H9 (cell line): Measurements from ENCODE around the gene SMPX. TPM values are rescaled to one million over a fixed set of nuclear protein-coding genes. Genes with fewer than 3 reads are reported as not detected.

ENCODE experiments used
- DNase-seq: peaks from one replicate; pipeline ENCODE4 v3.0.0-alpha.2; 2017
- H2AFZ ChIP-seq: one replicate; pipeline ENCODE4 v1.6.1; 2013; ENCODE audit warnings: mild to moderate bottlenecking, low read length, control low read depth, moderate library complexity
- H2AK5ac ChIP-seq: 2 replicates; pipeline ENCODE4 v1.6.1; 2013; ENCODE audit warnings: low read length, control low read depth, mixed read lengths; ENCODE audit not compliant: insufficient read length
- H2BK120ac ChIP-seq: one replicate; pipeline ENCODE4 v1.6.1; 2013; ENCODE audit warnings: low read depth, mild to moderate bottlenecking, low read length, control low read depth, inconsistent platforms; ENCODE audit not compliant: poor library complexity, severe bottlenecking
- H2BK12ac ChIP-seq: 2 replicates; pipeline ENCODE4 v1.6.1; 2013; ENCODE audit warnings: low read length, control low read depth, mixed read lengths, low read depth; ENCODE audit not compliant: insufficient read length
- H2BK15ac ChIP-seq: 2 replicates; pipeline ENCODE4 v1.6.1; 2013; ENCODE audit warnings: low read depth, low read length, control low read depth
- H2BK20ac ChIP-seq: one replicate; pipeline ENCODE4 v1.6.1; 2013; ENCODE audit warnings: low read depth, mild to moderate bottlenecking, low read length, control low read depth, inconsistent platforms; ENCODE audit not compliant: poor library complexity, severe bottlenecking
- H2BK5ac ChIP-seq: 2 replicates; pipeline ENCODE4 v1.6.1; 2013; ENCODE audit warnings: low read length, control low read depth, mixed read lengths; ENCODE audit not compliant: insufficient read length
- H3K14ac ChIP-seq: 2 replicates; pipeline ENCODE4 v1.6.1; 2013; ENCODE audit warnings: low read length, control low read depth; ENCODE audit not compliant: insufficient read depth
- H3K18ac ChIP-seq: 2 replicates; pipeline ENCODE4 v1.6.1; 2013; ENCODE audit warnings: low read depth, mild to moderate bottlenecking, mixed read lengths, low read length, control low read depth; ENCODE audit not compliant: insufficient read length
- H3K23ac ChIP-seq: 2 replicates; pipeline ENCODE4 v1.6.1; 2013; ENCODE audit warnings: low read length, control low read depth, mixed read lengths, low read depth; ENCODE audit not compliant: insufficient read length
- H3K23me2 ChIP-seq: 2 replicates; pipeline ENCODE4 v1.6.1; 2013; ENCODE audit warnings: low read depth, mild to moderate bottlenecking, mixed read lengths, low read length, control low read depth; ENCODE audit not compliant: insufficient read length, poor library complexity, severe bottlenecking
- H3K27ac ChIP-seq: 2 replicates; pipeline ENCODE4 v1.5.1; 2013; ENCODE audit warnings: low read length, control low read depth, mixed read lengths, low read depth; ENCODE audit not compliant: insufficient read length
- H3K27me3 ChIP-seq: 2 replicates; pipeline ENCODE4 v1.6.1; 2013; ENCODE audit warnings: low read length, control low read depth, inconsistent platforms; ENCODE audit not compliant: insufficient read depth
- H3K4ac ChIP-seq: 2 replicates; pipeline ENCODE4 v1.6.1; 2013; ENCODE audit warnings: low read depth, mild to moderate bottlenecking, control low read depth, inconsistent platforms, low read length, moderate library complexity
- H3K4me1 ChIP-seq: 2 replicates; pipeline ENCODE4 v1.6.1; 2013; ENCODE audit warnings: low read length, control low read depth, inconsistent platforms; ENCODE audit not compliant: insufficient read depth
- H3K4me2 ChIP-seq: 2 replicates; pipeline ENCODE4 v1.6.1; 2013; ENCODE audit warnings: low read length, control low read depth, mixed read lengths; ENCODE audit not compliant: insufficient read length, insufficient read depth
- H3K56ac ChIP-seq: 2 replicates; pipeline ENCODE4 v1.6.1; 2013; ENCODE audit warnings: low read depth, mild to moderate bottlenecking, mixed read lengths, low read length, control low read depth; ENCODE audit not compliant: insufficient read length
- H3K79me1 ChIP-seq: 2 replicates; pipeline ENCODE4 v1.6.1; 2013; ENCODE audit warnings: low read depth, mild to moderate bottlenecking, moderate library complexity, low read length, control low read depth, inconsistent platforms; ENCODE audit not compliant: insufficient read depth, poor library complexity, severe bottlenecking
- H3K79me2 ChIP-seq: 2 replicates; pipeline ENCODE4 v1.6.1; 2013; ENCODE audit warnings: low read length, control low read depth, inconsistent platforms; ENCODE audit not compliant: insufficient read depth
- H3K9ac ChIP-seq: 2 replicates; pipeline ENCODE4 v1.6.1; 2013; ENCODE audit warnings: low read length, control low read depth, mixed read lengths; ENCODE audit not compliant: insufficient read length; ENCODE audit errors: extremely low read depth
- H3K9me3 ChIP-seq: one replicate; pipeline ENCODE4 v1.6.1; 2013; ENCODE audit warnings: low read depth, low read length, inconsistent platforms; ENCODE audit not compliant: control insufficient read depth
- H3T11ph ChIP-seq: one replicate; pipeline ENCODE4 v1.6.1; 2013; ENCODE audit warnings: mild to moderate bottlenecking, low read length, control low read depth, inconsistent platforms
- H4K20me1 ChIP-seq: one replicate; pipeline ENCODE4 v1.6.1; 2013; ENCODE audit not compliant: control insufficient read depth, insufficient read length, insufficient read depth
- H4K5ac ChIP-seq: 2 replicates; pipeline ENCODE4 v1.6.1; 2013; ENCODE audit warnings: low read depth, mild to moderate bottlenecking, mixed read lengths, low read length, control low read depth; ENCODE audit not compliant: insufficient read length
- H4K8ac ChIP-seq: replicated peaks from 2 replicates; pipeline ENCODE4 v1.6.1; 2013; ENCODE audit warnings: low read length, control low read depth, mixed read lengths, low read depth; ENCODE audit not compliant: insufficient read length
- H4K91ac ChIP-seq: 2 replicates; pipeline ENCODE4 v1.6.1; 2013; ENCODE audit warnings: low read depth, mild to moderate bottlenecking, moderate library complexity, mixed read lengths, low read length, control low read depth; ENCODE audit not compliant: insufficient read length
- H3K27ac Mint-ChIP-seq, 3 experiments: 2 replicates in 2 of 3; 3 replicates in 1 of 3; pipeline ENCODE4 v1.8.0; 2020 to 2021; ENCODE audit warnings: mixed read lengths in 3 of 3, mild to moderate bottlenecking in 1 of 3, moderate library complexity in 1 of 3
- H3K27me3 Mint-ChIP-seq: 2 replicates; pipeline ENCODE4 v1.8.0; 2021; ENCODE audit warnings: low read depth, mild to moderate bottlenecking, moderate library complexity, mixed read lengths
- H3K36me3 Mint-ChIP-seq, 3 experiments: 2 replicates in 2 of 3; 3 replicates in 1 of 3; pipeline ENCODE4 v1.8.0; 2020 to 2021; ENCODE audit warnings: low read depth in 3 of 3, mixed read lengths in 3 of 3; ENCODE audit not compliant: insufficient read depth in 1 of 3
- H3K4me1 Mint-ChIP-seq, 2 experiments: 2 replicates each; pipeline ENCODE4 v1.8.0; 2020; ENCODE audit warnings: mixed read lengths in 2 of 2
- H3K4me3 Mint-ChIP-seq, 2 experiments: 2 replicates in 1 of 2; 3 replicates in 1 of 2; pipeline ENCODE4 v1.8.0; 2020 to 2021; ENCODE audit warnings: mild to moderate bottlenecking in 2 of 2, mixed read lengths in 2 of 2, moderate library complexity in 1 of 2
- H3K9me3 Mint-ChIP-seq, 2 experiments: 2 replicates in 1 of 2; 3 replicates in 1 of 2; pipeline ENCODE4 v1.8.0; 2020; ENCODE audit warnings: mild to moderate bottlenecking in 2 of 2, mixed read lengths in 2 of 2, moderate library complexity in 1 of 2
- CTCF ChIP-seq: fragments of 200-600 bp; sonication (generic); conservative IDR thresholded peaks from 3 replicates; pipeline ENCODE4 v1.8.0; 2021; ENCODE audit warnings: antibody characterized with exemption, mild to moderate bottlenecking
- WGBS: extraction: QIAGEN DNeasy Blood & Tissue Kit; methylation state at CpG from one replicate; pipeline ENCODE4 v1.1.7; 2013; ENCODE audit warnings: missing lambda C conversion rate, low lambda C conversion rate, mixed read lengths; ENCODE audit not compliant: insufficient read length; ENCODE audit errors: extremely low coverage; 5-methylcytosine and 5-hydroxymethylcytosine counted together
- total RNA-seq: library from RNA; stranded (reverse); gene quantifications from 2 replicates; pipeline ENCODE4 v1.2.1, GENCODE V29; 2021

Gene SMPX
- total RNA-seq, 1 experiment from 2014 or later = not detected

GRCh38 chrX:21799767-21800166 is 41.9 kb upstream of the SMPX start:
- peaks cover 3 to 29% of the 10 kb centered on the region in 2 experiments; a peak in 4 of 5 replicates for H3K9me3 Mint-ChIP-seq
- Histone ChIP-seq H4K5ac (no peak overlapping the region), H3K23me2 (no peaks in the 10 kb centered on the region), H2BK20ac (no peak overlapping the region), H3K14ac (no peak overlapping the region), H3K9ac (no peak overlapping the region), H2AFZ (no peak overlapping the region), H4K8ac (no peak overlapping the region), H3K18ac (no peak overlapping the region), H3K56ac (no peak overlapping the region), H3K79me2 (no peaks in the 10 kb centered on the region), H2AK5ac (no peak overlapping the region), H3K27me3 (no peaks in the 10 kb centered on the region), H4K91ac (no peak overlapping the region), H2BK12ac (no peak overlapping the region), H3K23ac (no peak overlapping the region), H3K79me1 (no peaks in the 10 kb centered on the region), H3K4me2 (no peak overlapping the region), H2BK5ac (no peak overlapping the region), H3T11ph (no peak overlapping the region), H4K20me1 (no peaks in the 10 kb centered on the region), H3K9me3 (no peaks in the 10 kb centered on the region), H2BK120ac (no peak overlapping the region), H3K4me1 (no peaks in the 10 kb centered on the region), H3K4ac (no peak overlapping the region), H2BK15ac (no peak overlapping the region), H3K27ac (no peak overlapping the region)
- peaks cover 7 to 10% of the 10 kb centered on the region in 2 experiments; a peak in 1 of 4 replicates for H3K4me1 Mint-ChIP-seq
- H3K27me3 Mint-ChIP-seq = no peaks in the 10 kb centered on the region
- H3K36me3 Mint-ChIP-seq = no peaks in the 10 kb centered on the region
- H3K4me3 Mint-ChIP-seq = no peak overlapping the region
- TF ChIP-seq CTCF = no peak
- DNase-seq = no peak
- H3K27ac Mint-ChIP-seq = 0 out of 7 replicates have a peak overlapping the region, but pooled peaks of 1 of the 3 experiments have one; percentile 40
- WGBS = no CpG with 5 or more reads among the region's 6 CpGs
